Measurements from ENCODE around the gene COX7A2.

Gene COX7A2

GRCh38 chr6:75243333-75244062 lies at the start of gene COX7A2:
Gene COX7A2, minus strand, starts transcription at chr6:75243801. Its CDS starts 67 bp downstream, at chr6:75243734.
- Mint-ChIP-seq H3K4me3 (peak within 1 kb of the TSS; percentile 99), H3K4me1 (ENCODE audit: low read depth) (peaks cover 26% of the 10 kb centered on the region), H3K9me3 (no peaks in the 10 kb centered on the region), H3K36me3 (ENCODE audit: low read depth) (peaks cover 35% of the 10 kb centered on the region), H3K27ac (peak within 1 kb of the TSS; percentile 99), H3K27me3 (peaks cover 20% of the 10 kb centered on the region)

GRCh38 chr6:75292555-75292954 lies 49.0 kb upstream of the COX7A2 start:
- no peak overlapping the region for H3K27ac Mint-ChIP-seq
- no peaks in the 10 kb centered on the region for H3K27me3 Mint-ChIP-seq
- no peaks in the 10 kb centered on the region for H3K4me1 Mint-ChIP-seq (ENCODE audit: low read depth)
- no peaks in the 10 kb centered on the region for H3K9me3 Mint-ChIP-seq
- peaks cover 12% of the 10 kb centered on the region for H3K36me3 Mint-ChIP-seq (ENCODE audit: low read depth)
- H3K4me3 Mint-ChIP-seq = no peak overlapping the region

- no peaks in the 10 kb centered on the region for H3K27me3 Mint-ChIP-seq
- no peaks in the 10 kb centered on the region for H3K9me3 Mint-ChIP-seq
- H3K4me1 Mint-ChIP-seq (ENCODE audit: low read depth) = no peaks in the 10 kb centered on the region
- no peak overlapping the region for H3K4me3 Mint-ChIP-seq
- H3K27ac Mint-ChIP-seq = no peak overlapping the region
- H3K36me3 Mint-ChIP-seq (ENCODE audit: low read depth) = peaks cover 15% of the 10 kb centered on the region
These were observed 48.1 kb upstream of the COX7A2 start for GRCh38 chr6:75291744-75292143.

GRCh38 chr6:75291331-75291730 lies 47.7 kb upstream of the COX7A2 start:
- no peaks in the 10 kb centered on the region for H3K9me3 Mint-ChIP-seq
- H3K4me3 Mint-ChIP-seq = no peak overlapping the region
- no peak overlapping the region for H3K27ac Mint-ChIP-seq
- no peaks in the 10 kb centered on the region for H3K27me3 Mint-ChIP-seq
- no peaks in the 10 kb centered on the region for H3K4me1 Mint-ChIP-seq (ENCODE audit: low read depth)
- peaks cover 16% of the 10 kb centered on the region for H3K36me3 Mint-ChIP-seq (ENCODE audit: low read depth)

DNA sequence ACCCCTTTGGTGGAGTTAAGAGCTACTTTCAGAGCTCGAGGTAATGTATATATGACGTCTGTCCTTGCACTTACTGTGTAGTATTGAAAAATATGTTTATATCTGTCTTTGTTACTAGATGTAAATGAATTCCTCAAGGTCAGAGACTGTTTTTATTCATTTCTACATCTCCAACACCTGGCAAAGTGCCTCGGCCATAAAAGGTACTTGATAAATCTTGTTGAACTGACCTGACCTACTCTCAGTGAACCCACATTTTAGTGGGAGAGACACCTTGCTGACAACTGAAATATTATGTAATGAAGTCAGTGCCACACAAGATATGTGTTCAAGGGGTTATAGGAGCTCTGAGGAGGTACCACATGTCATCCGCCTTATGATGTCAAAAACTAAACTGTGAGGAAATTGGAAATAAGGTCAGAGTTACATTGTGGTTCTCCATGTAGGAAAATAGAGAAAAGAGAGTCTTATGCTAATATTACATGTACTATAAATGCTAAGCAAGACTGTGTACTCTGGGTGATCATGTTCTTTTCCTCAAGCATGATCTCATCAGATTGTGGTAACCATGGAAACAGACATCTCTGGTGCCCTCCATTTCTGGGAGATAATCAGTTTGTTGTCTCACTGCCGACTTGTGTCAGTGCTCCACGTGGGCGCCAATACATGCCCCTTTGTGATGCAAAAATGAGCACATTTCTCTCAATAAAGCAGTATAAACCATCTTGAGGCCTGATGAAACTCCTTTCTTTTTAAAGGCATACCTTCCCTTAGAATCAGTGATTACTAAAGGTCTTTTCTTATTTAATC lies 46.7 kb upstream of the COX7A2 start:
- H3K27ac Mint-ChIP-seq = no peak overlapping the region
- H3K4me3 Mint-ChIP-seq = no peak overlapping the region
- no peaks in the 10 kb centered on the region for H3K27me3 Mint-ChIP-seq
- no peaks in the 10 kb centered on the region for H3K9me3 Mint-ChIP-seq
- H3K4me1 Mint-ChIP-seq (ENCODE audit: low read depth) = no peaks in the 10 kb centered on the region
- H3K36me3 Mint-ChIP-seq (ENCODE audit: low read depth) = peaks cover 16% of the 10 kb centered on the region

- H3K27me3 Mint-ChIP-seq = no peaks in the 10 kb centered on the region
- H3K4me1 Mint-ChIP-seq (ENCODE audit: low read depth) = no peaks in the 10 kb centered on the region
These were observed 44.4 kb upstream of the COX7A2 start for GRCh38 chr6:75288023-75288422.

DNA sequence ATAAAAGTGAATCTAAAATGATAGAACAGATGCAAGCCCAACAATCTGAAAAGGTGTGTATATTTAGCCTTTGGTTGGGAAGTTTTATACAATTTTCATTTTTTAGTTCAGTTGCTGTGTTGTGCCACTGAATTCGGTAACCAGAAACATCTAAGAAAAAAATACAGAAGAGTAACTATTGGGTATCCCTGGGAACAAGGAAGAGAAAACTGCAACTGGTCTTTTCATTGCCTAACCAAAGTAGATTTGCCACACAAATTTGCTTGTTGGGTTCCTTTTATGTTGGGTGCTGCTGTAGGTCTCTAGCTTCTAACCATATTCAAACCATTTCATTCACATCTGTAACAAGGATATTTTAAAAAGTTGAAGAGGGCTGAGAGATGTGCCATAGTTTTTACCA lies 43.8 kb upstream of the COX7A2 start:
- Mint-ChIP-seq H3K27ac (peak overlapping the region; percentile 68), H3K27me3 (no peaks in the 10 kb centered on the region), H3K9me3 (no peaks in the 10 kb centered on the region), H3K36me3 (ENCODE audit: low read depth) (peaks cover 16% of the 10 kb centered on the region), H3K4me1 (ENCODE audit: low read depth) (no peaks in the 10 kb centered on the region), H3K4me3 (no peak overlapping the region)

More at GRCh38 chr6:75288023-75288422, 44.4 kb upstream of the COX7A2 start:
- Mint-ChIP-seq H3K9me3 (no peaks in the 10 kb centered on the region), H3K36me3 (ENCODE audit: low read depth) (peaks cover 16% of the 10 kb centered on the region), H3K27ac (peak overlapping the region; percentile 68), H3K4me3 (peak overlapping the region; percentile 15)

GRCh38 chr6:75286955-75287354 lies 43.4 kb upstream of the COX7A2 start:
- Mint-ChIP-seq H3K4me1 (ENCODE audit: low read depth) (peaks cover 3% of the 10 kb centered on the region), H3K27ac (no peak overlapping the region), H3K27me3 (no peaks in the 10 kb centered on the region), H3K36me3 (ENCODE audit: low read depth) (peaks cover 16% of the 10 kb centered on the region), H3K9me3 (no peaks in the 10 kb centered on the region), H3K4me3 (no peak overlapping the region)

DNA sequence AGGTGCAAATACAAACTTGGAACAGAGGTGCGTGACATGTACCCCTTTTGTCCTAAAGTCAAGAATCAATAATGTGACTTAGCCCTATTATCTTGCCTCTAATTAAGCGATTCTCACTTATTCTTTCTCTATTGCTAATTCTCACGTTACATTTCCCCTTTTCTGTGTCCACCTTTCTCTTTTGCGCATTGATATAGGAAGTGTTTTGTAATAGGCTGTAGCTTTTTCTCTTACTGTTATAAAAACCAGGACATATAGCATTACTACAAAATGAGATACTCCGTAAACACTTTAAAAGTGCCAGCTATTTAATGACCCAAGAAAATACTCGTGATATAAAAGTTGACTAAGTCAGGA lies 41.7 kb upstream of the COX7A2 start:
- peaks cover 19% of the 10 kb centered on the region for H3K4me1 Mint-ChIP-seq (ENCODE audit: low read depth)
- H3K27ac Mint-ChIP-seq = no peak overlapping the region
- H3K36me3 Mint-ChIP-seq (ENCODE audit: low read depth) = peaks cover 17% of the 10 kb centered on the region
- no peak overlapping the region for H3K4me3 Mint-ChIP-seq
- H3K27me3 Mint-ChIP-seq = no peaks in the 10 kb centered on the region
- H3K9me3 Mint-ChIP-seq = no peaks in the 10 kb centered on the region

DNA sequence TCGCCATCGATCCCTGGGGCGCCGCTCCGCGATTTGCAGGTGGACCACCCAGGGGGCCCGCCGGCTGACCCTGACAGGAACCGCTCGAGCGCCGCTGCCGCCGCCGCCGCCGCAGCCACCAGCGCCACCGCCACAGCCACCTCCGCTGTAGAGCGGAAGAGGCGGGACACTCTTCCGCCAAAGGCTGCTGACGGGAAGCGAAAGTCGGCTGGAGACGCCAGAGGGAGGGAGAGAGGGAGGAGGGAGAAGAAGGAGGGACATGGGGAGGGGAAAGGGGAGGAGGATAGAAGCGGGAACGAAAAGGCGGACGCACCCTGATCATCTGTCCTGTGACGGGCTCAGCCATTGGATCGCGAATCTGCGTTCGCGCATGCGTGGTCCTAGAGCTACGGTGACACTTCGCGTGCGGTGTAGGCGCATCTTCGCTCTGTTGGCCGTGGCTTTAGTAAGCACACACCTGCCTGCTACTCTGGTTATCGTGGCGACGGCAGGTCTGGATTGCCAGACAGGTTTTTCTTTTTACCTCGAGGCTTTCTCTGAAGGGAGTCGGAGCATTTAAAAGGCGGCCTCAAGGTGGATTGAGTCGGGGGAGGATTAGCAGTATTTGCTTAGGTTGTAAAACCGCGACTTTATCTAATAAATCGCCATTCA lies 41.2 kb upstream of the COX7A2 start, which contains the start of gene TMEM30A:
Gene TMEM30A, minus strand, starts transcription at position 161 of the 651 bp plus-strand sequence. Its CDS starts 154 bp downstream, at position 7.
- H3K4me1 Mint-ChIP-seq (ENCODE audit: low read depth) = peaks cover 24% of the 10 kb centered on the region

GRCh38 chr6:75283907-75284631 lies 40.5 kb upstream of the COX7A2 start:
- H3K27ac Mint-ChIP-seq = no peak overlapping the region
- peaks cover 31% of the 10 kb centered on the region for H3K4me1 Mint-ChIP-seq (ENCODE audit: low read depth)
- H3K9me3 Mint-ChIP-seq = no peaks in the 10 kb centered on the region
- no peaks in the 10 kb centered on the region for H3K27me3 Mint-ChIP-seq
- H3K4me3 Mint-ChIP-seq = no peak overlapping the region
- peaks cover 14% of the 10 kb centered on the region for H3K36me3 Mint-ChIP-seq (ENCODE audit: low read depth)

More for the DNA sequence above, 41.2 kb upstream of the COX7A2 start, which contains the start of gene TMEM30A:
- Mint-ChIP-seq H3K4me3 (no peak within 1 kb of the TSS), H3K9me3 (no peaks in the 10 kb centered on the region), H3K27ac (no peak within 1 kb of the TSS), H3K27me3 (no peaks in the 10 kb centered on the region), H3K36me3 (ENCODE audit: low read depth) (peaks cover 17% of the 10 kb centered on the region)

GRCh38 chr6:75282706-75283105 lies 39.1 kb upstream of the COX7A2 start:
- H3K4me1 Mint-ChIP-seq (ENCODE audit: low read depth) = peaks cover 43% of the 10 kb centered on the region
- H3K4me3 Mint-ChIP-seq = no peak overlapping the region
- no peaks in the 10 kb centered on the region for H3K9me3 Mint-ChIP-seq
- peaks cover 19% of the 10 kb centered on the region for H3K36me3 Mint-ChIP-seq (ENCODE audit: low read depth)
- H3K27me3 Mint-ChIP-seq = no peaks in the 10 kb centered on the region
- H3K27ac Mint-ChIP-seq = peak overlapping the region; percentile 59

DNA sequence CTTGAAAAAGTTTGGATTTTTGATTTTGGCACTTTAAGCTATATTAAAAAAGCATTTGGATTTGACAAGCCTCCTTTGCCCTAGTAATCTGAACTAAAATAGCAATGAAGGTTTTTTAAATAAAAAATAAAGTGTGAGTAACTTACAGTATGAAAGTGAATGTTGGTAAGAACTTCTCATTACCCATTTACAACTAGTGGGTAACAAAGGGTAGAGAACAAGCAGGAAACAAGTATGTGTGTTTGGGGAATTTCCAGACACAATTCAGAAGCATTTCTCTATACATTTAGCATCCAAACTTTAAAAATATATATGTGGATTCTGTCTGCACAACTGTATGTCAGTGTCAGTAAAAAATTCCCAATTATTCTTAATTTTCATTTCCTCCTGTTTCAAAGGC lies 38.1 kb upstream of the COX7A2 start:
- H3K36me3 Mint-ChIP-seq (ENCODE audit: low read depth) = peaks cover 20% of the 10 kb centered on the region
- peak overlapping the region; percentile 56 for H3K4me3 Mint-ChIP-seq
- H3K4me1 Mint-ChIP-seq (ENCODE audit: low read depth) = peaks cover 48% of the 10 kb centered on the region
- H3K27ac Mint-ChIP-seq = peak overlapping the region; percentile 50
- H3K27me3 Mint-ChIP-seq = no peaks in the 10 kb centered on the region
- no peaks in the 10 kb centered on the region for H3K9me3 Mint-ChIP-seq

GRCh38 chr6:75280131-75280855 lies 36.7 kb upstream of the COX7A2 start:
- H3K27me3 Mint-ChIP-seq = no peaks in the 10 kb centered on the region
- peak overlapping the region; percentile 5 for H3K4me3 Mint-ChIP-seq
- H3K9me3 Mint-ChIP-seq = no peaks in the 10 kb centered on the region
- H3K27ac Mint-ChIP-seq = no peak overlapping the region
- H3K36me3 Mint-ChIP-seq (ENCODE audit: low read depth) = peaks cover 24% of the 10 kb centered on the region
- peaks cover 61% of the 10 kb centered on the region for H3K4me1 Mint-ChIP-seq (ENCODE audit: low read depth)
